Astrocyte of the cerebellum (primary cell): ENCODE measurements around the gene GPM6B.

Experiments used
- DNase-seq: peaks from one replicate; pipeline ENCODE4 v3.0.0-alpha.2; 2011; ENCODE audit warnings: low read depth
- H3K4me3 ChIP-seq: 2 replicates; pipeline ENCODE4 v1.5.1; 2011; ENCODE audit warnings: mild to moderate bottlenecking, low read depth, low read length, moderate library complexity
- CTCF ChIP-seq: IDR thresholded peaks from 2 replicates; pipeline ENCODE4 v1.5.1; 2012; ENCODE audit warnings: low read length, low read depth, moderate library complexity, mild to moderate bottlenecking; ENCODE audit errors: missing control alignments
- in situ Hi-C: cut with HindIII; loops from 2 replicates; pipeline ENCODE4 v1.10.0; 2017; ENCODE audit warnings: low sequenced_read_pairs

GPM6B gene

GRCh38 chrX:13808293-13808692, 8.6 kb downstream of the GPM6B start:
- DNase-seq, result no peak
- in situ Hi-C loops, result no loop called here
- H3K4me3 ChIP-seq, result no peak overlapping the region
- no peak for TF ChIP-seq CTCF

GRCh38 chrX:13805241-13805640, 11.7 kb downstream of the GPM6B start:
- no peak for TF ChIP-seq CTCF
- no peak for DNase-seq
- in situ Hi-C loops, result no loop called here
- no peak overlapping the region for H3K4me3 ChIP-seq

- no peak for DNase-seq
- in situ Hi-C loops, result no loop called here
- H3K4me3 ChIP-seq, result no peak overlapping the region
- TF ChIP-seq CTCF, result no peak
Measured at GRCh38 chrX:13803116-13803515, 13.8 kb downstream of the GPM6B start.

GRCh38 chrX:13798184-13798583, 18.7 kb downstream of the GPM6B start:
- in situ Hi-C loops, result no loop called here
- no peak for DNase-seq
- no peak overlapping the region for H3K4me3 ChIP-seq
- TF ChIP-seq CTCF, result no peak

GRCh38 chrX:13797512-13797911, 19.4 kb downstream of the GPM6B start:
- no peak for TF ChIP-seq CTCF
- in situ Hi-C loops, result no loop called here
- H3K4me3 ChIP-seq, result no peak overlapping the region
- DNase-seq, result no peak

GRCh38 chrX:13794417-13794816, 22.5 kb downstream of the GPM6B start:
- no peak for TF ChIP-seq CTCF
- no peak for DNase-seq
- H3K4me3 ChIP-seq, result no peak overlapping the region
- in situ Hi-C loops, result no loop called here

GRCh38 chrX:13793897-13794296, 23.0 kb downstream of the GPM6B start:
- in situ Hi-C loops, result no loop called here
- H3K4me3 ChIP-seq, result no peak overlapping the region
- TF ChIP-seq CTCF, result no peak
- DNase-seq, result no peak
